Muscle of back (tissue), 11 donors: ENCODE data around the gene FGF6. TPM values are rescaled to one million over a fixed set of nuclear protein-coding genes. Genes with fewer than 3 reads are reported as not detected.
A peak's percentile ranks its signal among the peaks of the same experiment; 100 is the strongest.

ENCODE experiments used
- DNase-seq, 3 donors: peaks; one replicate each; pipeline versions ENCODE4 v3.0.0 to v3.0.0-alpha.2; 2013
- polyA plus RNA-seq, 10 donors: library from polyadenylated mRNA; unstranded; fragments of 120-200 nt; gene quantifications; one replicate each; pipeline ENCODE4 v1.2.1, GENCODE V29; 2013; ENCODE audit not compliant: insufficient read length in 10 of 10

FGF6 gene
- polyA plus RNA-seq, 10 donors = 15.4 to 61.1 (median 30.1) TPM

GRCh38 chr12:4448943-4449850 is 3.6 kb upstream of the FGF6 start:
- DNase-seq = no peak

DNA sequence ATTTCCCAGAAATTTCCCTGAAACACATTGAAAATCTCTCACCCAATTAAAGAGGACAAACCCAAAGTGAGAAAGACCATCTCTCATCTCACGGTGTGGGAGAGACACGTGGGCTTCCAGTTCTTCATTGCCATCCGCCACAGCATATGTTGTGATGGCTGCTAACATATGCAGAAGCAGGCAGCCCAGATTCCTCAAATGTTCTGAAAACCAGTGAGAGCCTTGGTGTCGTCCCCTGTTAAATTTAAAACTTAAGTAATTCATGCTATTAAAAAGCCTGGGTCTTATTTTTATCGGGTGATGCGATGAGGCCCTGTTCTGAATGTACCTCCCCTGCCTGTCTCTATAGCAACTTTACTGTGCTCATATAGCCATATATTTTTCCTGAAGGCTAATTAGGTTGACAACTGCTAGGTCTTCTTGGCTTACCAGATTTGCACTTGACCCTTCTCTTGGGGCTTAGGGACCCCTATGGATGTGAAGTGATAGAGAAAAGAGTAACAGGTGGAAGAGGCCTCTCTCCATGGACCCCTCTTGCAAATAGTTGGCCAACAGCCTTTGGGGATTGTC is 2.8 kb upstream of the FGF6 start:
- no peak for DNase-seq

- DNase-seq = no peak
Observed at GRCh38 chr12:4447151-4447550, 1.5 kb upstream of the FGF6 start.

- DNase-seq = no peak
Observed at GRCh38 chr12:4446335-4446734, 720 bp upstream of the FGF6 start.

DNA sequence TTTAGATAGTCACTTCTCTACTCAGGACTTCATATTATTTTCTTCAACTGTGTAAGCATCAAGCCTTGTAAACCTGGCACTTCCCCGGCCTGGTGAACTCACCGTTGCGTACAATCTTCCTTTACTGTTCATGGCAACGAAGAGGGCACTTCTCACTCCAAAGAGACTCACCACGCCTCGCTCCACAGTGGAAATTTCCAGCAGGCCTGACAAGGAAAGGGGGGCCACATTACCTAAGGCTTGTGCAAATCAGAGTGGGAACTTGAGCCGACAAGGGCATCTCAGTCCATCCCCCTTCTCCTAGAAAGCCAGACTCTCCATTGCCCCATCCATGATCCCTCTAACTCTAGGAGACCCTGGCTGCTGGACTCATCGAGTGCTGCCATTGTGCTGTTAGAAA is 1.6 kb downstream of the FGF6 start:
- no peak for DNase-seq

- no peak for DNase-seq
Observed at GRCh38 chr12:4443616-4444015, 2.0 kb downstream of the FGF6 start.

- peak; percentile 49 to 69 (median 54) for DNase-seq
Observed at GRCh38 chr12:4441355-4442335, 4.0 kb downstream of the FGF6 start.

DNA sequence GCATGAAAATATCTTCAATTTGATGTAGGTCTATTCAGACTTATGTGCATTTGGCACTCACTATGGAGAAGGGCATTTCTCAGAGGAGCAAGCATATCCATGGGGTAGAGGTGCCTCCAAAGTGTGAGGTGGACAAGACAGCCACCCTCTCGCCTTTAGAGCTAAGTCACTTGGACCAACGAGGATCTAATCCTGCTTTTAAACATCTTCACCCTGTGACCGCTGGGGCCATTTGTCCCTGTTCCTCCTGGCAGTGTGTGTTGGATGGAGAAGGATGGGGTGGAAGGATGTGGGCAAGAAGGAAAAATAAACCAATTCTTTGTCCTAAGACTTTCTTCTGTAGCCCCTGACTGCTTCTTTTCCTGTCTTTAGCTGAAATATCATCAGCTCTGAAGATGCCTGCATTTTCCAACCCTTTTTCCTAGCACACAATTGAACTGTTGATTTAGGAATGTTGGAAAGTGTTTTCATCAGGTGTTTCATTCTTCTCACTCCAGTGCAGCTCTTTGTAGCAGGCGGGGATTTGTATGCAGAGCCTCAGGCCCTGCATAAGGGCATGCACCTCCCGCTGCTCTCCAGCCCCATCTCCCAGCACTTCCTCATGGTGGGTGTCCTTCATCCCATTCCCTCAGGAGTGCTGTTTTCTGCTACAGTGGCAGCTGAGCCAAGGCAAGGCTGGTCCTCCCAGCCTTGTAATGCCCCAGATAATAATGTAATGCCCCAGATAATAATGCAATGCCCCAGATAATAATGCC is 5.3 kb downstream of the FGF6 start:
- DNase-seq = no peak

DNA sequence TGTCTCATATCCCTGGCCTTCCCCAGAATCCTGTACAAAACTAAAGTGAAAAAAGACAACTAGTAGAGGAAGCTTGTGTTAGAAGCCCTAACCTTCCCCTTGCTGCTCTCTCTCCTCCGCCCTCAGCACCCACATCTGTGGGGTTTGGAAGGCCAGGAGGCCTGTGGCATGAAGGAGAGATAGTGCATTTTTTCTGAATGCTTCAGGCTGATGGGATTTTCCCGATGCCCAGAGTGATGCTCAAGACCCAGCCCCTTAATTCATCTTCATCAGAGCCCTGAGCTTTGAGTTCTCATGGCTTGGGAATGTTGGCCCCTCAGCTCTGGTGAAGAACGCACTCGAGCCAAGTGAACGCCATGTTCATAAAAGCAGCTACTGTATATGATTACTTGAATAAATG is 5.9 kb downstream of the FGF6 start:
- DNase-seq = no peak

GRCh38 chr12:4438834-4439596 is 6.6 kb downstream of the FGF6 start:
- no peak for DNase-seq

- DNase-seq = no peak
Observed at GRCh38 chr12:4435537-4435936, 10.1 kb downstream of the FGF6 start.

DNA sequence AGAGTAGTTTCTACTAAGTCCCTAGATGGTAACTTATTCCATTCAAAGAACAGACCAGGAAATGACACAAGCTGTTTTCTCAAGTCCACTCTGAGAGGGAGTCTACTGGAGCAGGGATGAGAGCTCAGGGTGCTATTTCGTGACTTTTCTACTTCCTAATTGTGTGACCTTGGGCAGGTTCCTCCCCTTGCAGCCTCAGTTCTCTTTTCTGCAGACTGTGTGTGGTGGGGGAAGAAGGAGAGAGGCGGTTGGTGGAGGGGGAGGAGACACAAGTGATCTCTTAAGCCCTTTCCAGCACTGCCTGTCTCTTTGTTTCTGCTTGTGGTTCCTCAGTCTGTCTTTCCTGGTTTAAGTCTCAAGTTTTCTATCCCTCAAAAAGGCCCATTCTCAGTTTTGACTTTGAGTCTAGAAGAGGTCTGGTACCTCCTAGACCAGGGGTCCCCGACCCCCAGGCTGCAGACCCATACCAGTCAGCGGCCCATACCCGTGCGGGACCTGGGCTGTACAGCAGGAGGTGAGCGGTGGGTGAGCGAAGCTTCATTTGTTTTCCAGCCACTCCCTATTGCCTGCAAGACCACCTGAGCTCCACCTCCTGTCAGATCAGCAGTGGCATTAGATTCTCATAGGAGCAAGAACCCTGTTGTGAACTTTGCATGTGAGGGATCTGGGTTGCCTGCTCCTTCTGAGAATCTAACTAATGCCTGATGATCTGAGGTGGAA is 10.7 kb downstream of the FGF6 start:
- DNase-seq = no peak

GRCh38 chr12:4434301-4434700 is 11.3 kb downstream of the FGF6 start:
- no peak for DNase-seq

- DNase-seq = no peak
Observed at GRCh38 chr12:4433745-4434058, 11.9 kb downstream of the FGF6 start.

- DNase-seq = no peak
Observed at GRCh38 chr12:4432878-4433744, 12.5 kb downstream of the FGF6 start.

GRCh38 chr12:4431866-4432265 is 13.7 kb downstream of the FGF6 start:
- DNase-seq = no peak

DNA sequence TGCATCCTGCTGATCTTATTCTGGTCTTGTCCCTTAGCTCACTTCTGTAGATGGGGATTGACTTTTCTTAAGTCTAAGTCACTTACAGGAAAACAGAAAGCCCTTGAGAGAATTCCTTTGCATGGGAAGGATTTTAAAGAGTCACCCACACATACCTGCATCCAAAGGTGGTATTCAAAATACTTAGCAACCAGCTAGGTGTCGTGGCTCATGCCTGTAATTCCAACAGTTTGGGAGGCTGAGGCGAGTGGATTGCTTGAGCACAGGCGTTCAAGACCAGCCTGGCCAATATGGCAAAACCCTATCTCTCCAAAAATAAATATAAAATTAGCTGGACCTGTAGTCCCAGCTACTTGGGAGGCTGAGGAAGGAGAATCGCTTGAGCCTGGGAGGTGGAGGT is 14.2 kb downstream of the FGF6 start:
- DNase-seq = no peak

- DNase-seq = peak in 1 of 3 donors; percentile 55
Observed at GRCh38 chr12:4424422-4424821, 21.2 kb downstream of the FGF6 start.

- DNase-seq = no peak
Observed at GRCh38 chr12:4423528-4424195, 22.0 kb downstream of the FGF6 start.
